Mucosa of rectum (tissue), 2 donors: Measurements from ENCODE around the gene GPR137.
"Not testable (repeated sequence)": the region's sequence is repeated elsewhere in the genome, so short reads cannot be mapped to it uniquely, and the experiment has no call there.

Experiments
- H3K27ac ChIP-seq, 2 donors: one replicate each; pipeline ENCODE4 v1.7.0; 2013; ENCODE audit warnings: inconsistent platforms in 2 of 2, low read depth in 2 of 2, low read length in 2 of 2
- H3K27me3 ChIP-seq, 2 donors: one replicate each; pipeline ENCODE4 v1.7.0; 2013; ENCODE audit warnings: low read length in 2 of 2; ENCODE audit not compliant: control insufficient read depth in 2 of 2, insufficient read depth in 2 of 2
- H3K36me3 ChIP-seq, 2 donors: one replicate each; pipeline ENCODE4 v1.7.0; 2013; ENCODE audit warnings: low read length in 2 of 2; ENCODE audit not compliant: control insufficient read depth in 2 of 2, insufficient read depth in 2 of 2
- H3K4me1 ChIP-seq, 2 donors: one replicate each; pipeline ENCODE4 v1.7.0; 2013; ENCODE audit warnings: low read length in 2 of 2, mild to moderate bottlenecking in 1 of 2; ENCODE audit not compliant: control insufficient read depth in 2 of 2, insufficient read depth in 2 of 2
- H3K4me3 ChIP-seq, 2 donors: one replicate each; pipeline ENCODE4 v1.7.0; 2013; ENCODE audit warnings: low read length in 2 of 2
- H3K9ac ChIP-seq, 2 donors: one replicate each; pipeline ENCODE4 v1.7.0; 2013; ENCODE audit warnings: low read length in 2 of 2, low read depth in 1 of 2, mild to moderate bottlenecking in 1 of 2
- H3K9me3 ChIP-seq, 2 donors: one replicate each; pipeline ENCODE4 v1.7.0; 2013; ENCODE audit warnings: low read length in 2 of 2; ENCODE audit not compliant: control insufficient read depth in 2 of 2
- donor health status: healthy.
- donor health status: Normal muscosa, but diverticular disease.

The GPR137 gene

DNA sequence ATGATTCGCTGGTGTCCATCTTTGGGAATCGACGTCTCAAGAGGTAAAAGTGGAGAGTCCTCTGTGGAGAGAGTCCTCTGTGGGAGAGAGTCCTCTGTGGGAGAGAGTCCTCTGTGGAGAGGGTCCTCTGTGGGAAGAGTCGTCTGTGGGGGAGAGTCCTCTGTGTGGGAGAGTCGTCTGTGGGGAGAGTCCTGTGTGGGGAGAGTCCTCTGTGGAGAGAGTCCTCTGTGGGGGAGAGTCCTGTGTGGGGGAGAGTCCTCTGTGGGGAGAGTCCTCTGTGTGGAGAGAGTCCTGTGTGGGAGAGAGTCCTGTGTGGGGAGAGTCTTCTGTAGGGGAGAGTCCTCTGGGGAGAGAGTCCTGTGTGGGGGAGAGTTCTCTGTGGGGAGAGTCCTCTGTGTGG lies 35.4 kb downstream of the GPR137 start:
- Histone ChIP-seq H3K9me3 (no peaks in the 10 kb centered on the region), H3K27me3 (no peaks in the 10 kb centered on the region), H3K27ac (peak overlapping the region; percentile 98 to 100), H3K4me3 (no peak overlapping the region), H3K9ac (peak overlapping the region; percentile 32 to 45), H3K4me1 (peaks cover 44 to 47% of the 10 kb centered on the region in 2 donors), H3K36me3 (peaks cover 12 to 18% of the 10 kb centered on the region in 2 donors)

DNA sequence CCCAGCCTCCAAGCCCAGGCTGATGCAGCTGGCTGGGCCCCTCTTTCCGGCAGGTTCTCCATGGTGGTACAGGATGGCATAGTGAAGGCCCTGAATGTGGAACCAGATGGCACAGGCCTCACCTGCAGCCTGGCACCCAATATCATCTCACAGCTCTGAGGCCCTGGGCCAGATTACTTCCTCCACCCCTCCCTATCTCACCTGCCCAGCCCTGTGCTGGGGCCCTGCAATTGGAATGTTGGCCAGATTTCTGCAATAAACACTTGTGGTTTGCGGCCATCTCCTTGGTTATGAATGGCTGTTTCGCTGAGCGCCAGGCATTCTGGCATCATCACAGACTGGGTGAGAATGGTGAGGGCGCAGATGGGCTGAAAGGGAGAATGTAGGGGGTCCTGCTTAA lies 35.9 kb downstream of the GPR137 start:
- Histone ChIP-seq H3K9me3 (no peaks in the 10 kb centered on the region), H3K27me3 (no peaks in the 10 kb centered on the region), H3K9ac (peak overlapping the region in 1 of 2 donors; percentile 45), H3K36me3 (peaks cover 9 to 13% of the 10 kb centered on the region in 2 donors), H3K4me1 (peaks cover 40 to 42% of the 10 kb centered on the region in 2 donors), H3K27ac (peak overlapping the region; percentile 98 to 100), H3K4me3 (peak overlapping the region in 1 of 2 donors; percentile 13)

DNA sequence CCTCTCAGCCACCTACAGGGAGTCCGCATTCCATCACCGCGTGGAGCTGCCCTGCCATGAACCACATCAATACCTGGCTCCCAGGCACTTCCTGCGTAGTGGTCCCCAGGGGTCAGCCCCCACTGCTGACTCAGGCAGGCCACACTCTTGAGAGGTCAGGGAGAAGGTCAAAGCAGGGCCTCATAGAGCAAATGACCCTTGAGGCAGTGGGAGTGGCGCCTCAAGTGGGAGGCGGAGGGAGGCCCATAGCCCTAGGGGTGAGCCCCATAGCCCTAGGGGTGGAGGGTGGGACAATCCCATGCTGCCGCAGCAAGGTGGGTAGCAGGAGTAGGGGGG lies 37.2 kb downstream of the GPR137 start:
- no peaks in the 10 kb centered on the region for H3K27me3 ChIP-seq
- peak overlapping the region in 1 of 2 donors; percentile 18 for H3K9ac ChIP-seq
- H3K4me1 ChIP-seq: peaks cover 39 to 49% of the 10 kb centered on the region in 2 donors
- H3K27ac ChIP-seq: peak overlapping the region in 1 of 2 donors; percentile 100
- peaks cover 9 to 13% of the 10 kb centered on the region in 2 donors for H3K36me3 ChIP-seq
- no peaks in the 10 kb centered on the region for H3K9me3 ChIP-seq
- no peak overlapping the region for H3K4me3 ChIP-seq

DNA sequence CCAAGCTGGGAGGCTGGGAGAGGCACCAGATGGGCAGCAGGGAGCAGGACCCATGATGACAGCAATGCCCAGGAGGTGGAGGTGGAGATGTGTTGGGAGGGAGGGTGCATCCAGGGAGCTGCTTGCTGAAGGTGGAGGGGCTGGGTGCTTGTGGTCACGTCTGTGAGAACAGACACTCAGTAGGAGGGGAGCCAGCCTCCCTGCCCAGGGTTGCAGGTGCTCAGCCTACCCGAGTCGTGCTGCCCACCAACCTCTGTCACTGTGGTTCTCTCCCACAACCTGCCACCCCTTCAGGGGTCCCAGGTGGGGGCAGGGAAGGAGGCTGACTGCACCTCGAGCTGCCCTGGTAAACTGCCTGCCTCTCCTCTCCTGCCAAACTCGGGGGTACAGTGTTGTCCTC lies 37.7 kb downstream of the GPR137 start:
- Histone ChIP-seq H3K27ac (no peak overlapping the region), H3K4me3 (no peak overlapping the region), H3K9me3 (no peaks in the 10 kb centered on the region), H3K27me3 (no peaks in the 10 kb centered on the region), H3K9ac (no peak overlapping the region), H3K4me1 (peaks cover 40 to 49% of the 10 kb centered on the region in 2 donors), H3K36me3 (peaks cover 9 to 13% of the 10 kb centered on the region in 2 donors)

DNA sequence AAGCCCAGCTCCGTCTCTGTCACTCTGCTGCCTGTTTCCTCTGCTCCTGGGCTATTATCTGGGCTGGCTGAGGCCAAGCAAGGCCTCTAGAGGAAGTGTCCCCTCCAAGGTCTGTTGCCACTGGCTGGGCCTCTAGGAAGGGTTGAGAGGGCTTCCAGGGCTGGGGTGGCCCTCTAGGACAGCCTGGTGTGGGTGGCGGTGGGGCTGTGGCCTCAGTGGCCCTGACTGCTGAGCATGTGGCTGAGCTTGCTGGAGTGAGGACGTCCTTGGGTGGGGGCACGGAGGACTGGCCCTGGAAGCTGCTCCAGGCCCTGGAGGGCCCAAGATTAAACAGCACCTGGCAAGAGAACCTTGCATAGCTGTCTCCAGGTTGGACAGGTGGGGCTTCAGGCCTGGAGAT lies 38.3 kb downstream of the GPR137 start:
- not testable (repeated sequence) for H3K4me3 ChIP-seq, H3K27ac ChIP-seq, H3K27me3 ChIP-seq, H3K9ac ChIP-seq, H3K9me3 ChIP-seq
- Histone ChIP-seq H3K4me1 (peaks cover 41 to 51% of the 10 kb centered on the region in 2 donors), H3K36me3 (peaks cover 9 to 13% of the 10 kb centered on the region in 2 donors)

DNA sequence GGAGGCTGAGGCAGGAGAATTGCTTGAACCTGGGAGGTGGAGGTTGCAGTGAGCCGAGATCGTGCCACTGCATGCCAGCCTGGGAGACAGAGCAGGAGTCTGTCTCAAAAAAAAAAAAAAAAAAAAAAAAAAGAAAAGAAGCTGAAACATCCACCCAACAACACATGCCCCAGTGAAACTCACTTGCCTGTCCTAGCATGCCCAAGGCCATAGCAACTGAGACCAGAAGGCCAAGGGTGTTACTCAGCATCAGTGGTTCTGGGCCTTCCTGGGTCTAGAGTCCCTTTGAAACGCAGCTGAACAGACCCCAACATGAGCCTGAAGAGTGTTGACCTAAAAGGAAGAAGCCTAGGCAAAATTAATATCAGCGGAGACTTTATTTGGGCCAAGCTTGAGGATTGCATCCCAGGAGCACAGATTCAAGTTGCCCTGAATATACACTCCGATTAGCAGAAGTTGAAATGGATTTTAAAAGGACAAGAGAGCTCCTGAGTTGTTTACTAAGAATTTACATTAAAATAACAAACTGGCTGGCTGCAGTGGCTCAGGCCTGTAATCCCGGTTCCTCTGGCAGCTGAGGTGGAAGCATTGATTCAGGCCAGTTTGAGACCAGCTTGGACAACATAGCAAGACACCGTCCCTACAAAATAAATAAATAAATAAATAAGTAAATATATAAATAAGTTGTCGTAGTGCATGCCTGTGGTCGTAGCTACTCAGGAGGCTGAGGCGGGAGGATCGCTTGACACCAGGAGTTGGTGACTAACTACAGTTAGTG lies 39.2 kb downstream of the GPR137 start:
- Histone ChIP-seq H3K27ac (no peak overlapping the region), H3K9me3 (no peaks in the 10 kb centered on the region), H3K9ac (no peak overlapping the region), H3K27me3 (no peaks in the 10 kb centered on the region), H3K4me1 (peaks cover 36 to 45% of the 10 kb centered on the region in 2 donors), H3K4me3 (no peak overlapping the region), H3K36me3 (peaks cover 9 to 13% of the 10 kb centered on the region in 2 donors)

DNA sequence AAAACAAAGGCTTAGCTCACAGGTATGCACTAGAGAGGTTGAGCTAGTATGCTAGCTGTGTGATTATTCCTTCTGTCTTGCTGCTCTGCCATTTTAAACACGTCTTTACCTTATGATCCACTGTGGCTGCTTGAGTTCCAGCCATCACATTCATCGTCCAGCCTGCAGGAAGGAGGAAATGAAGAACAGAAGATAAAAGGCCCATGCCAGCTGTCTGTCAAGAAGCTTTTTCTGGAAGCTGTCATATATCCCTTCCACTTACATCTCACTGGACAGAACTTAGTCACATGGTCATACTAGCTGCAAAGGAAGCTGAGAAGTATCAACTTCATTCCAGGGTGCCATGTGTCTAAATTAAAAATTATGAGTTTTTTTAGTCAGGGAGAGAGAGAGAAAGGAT lies 41.7 kb downstream of the GPR137 start:
- H3K36me3 ChIP-seq: peaks cover 5 to 10% of the 10 kb centered on the region in 2 donors
- H3K27me3 ChIP-seq: no peaks in the 10 kb centered on the region
- peaks cover 37 to 40% of the 10 kb centered on the region in 2 donors for H3K4me1 ChIP-seq
- H3K27ac ChIP-seq: peak overlapping the region; percentile 78 to 80
- no peaks in the 10 kb centered on the region for H3K9me3 ChIP-seq
- H3K9ac ChIP-seq: no peak overlapping the region
- peak overlapping the region in 1 of 2 donors; percentile 19 for H3K4me3 ChIP-seq

DNA sequence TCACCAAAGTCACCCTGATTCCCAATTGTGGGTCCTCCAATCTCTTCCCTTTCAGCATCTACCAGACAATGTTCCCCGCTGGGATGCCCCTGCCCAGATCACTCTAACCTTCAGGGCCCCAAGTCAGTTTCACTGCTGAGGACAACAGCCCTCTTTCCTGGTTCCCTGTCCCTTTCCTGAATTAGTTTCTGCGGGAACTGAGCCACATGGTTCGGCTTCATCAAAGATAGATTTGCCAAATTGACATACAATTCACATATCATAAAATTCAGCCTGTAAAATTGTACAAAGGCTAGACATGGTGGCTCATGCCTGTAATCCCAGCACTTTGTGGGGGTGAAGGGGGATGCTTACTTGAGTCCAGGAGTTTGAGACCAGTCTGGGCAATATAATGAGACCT lies 42.3 kb downstream of the GPR137 start:
- Histone ChIP-seq H3K27me3 (no peaks in the 10 kb centered on the region), H3K27ac (peak overlapping the region; percentile 78 to 80), H3K9me3 (no peaks in the 10 kb centered on the region), H3K4me1 (peaks cover 33 to 37% of the 10 kb centered on the region in 2 donors), H3K36me3 (peaks cover under 1 to 4% of the 10 kb centered on the region in 2 donors), H3K4me3 (peak overlapping the region in 1 of 2 donors; percentile 19), H3K9ac (no peak overlapping the region)

DNA sequence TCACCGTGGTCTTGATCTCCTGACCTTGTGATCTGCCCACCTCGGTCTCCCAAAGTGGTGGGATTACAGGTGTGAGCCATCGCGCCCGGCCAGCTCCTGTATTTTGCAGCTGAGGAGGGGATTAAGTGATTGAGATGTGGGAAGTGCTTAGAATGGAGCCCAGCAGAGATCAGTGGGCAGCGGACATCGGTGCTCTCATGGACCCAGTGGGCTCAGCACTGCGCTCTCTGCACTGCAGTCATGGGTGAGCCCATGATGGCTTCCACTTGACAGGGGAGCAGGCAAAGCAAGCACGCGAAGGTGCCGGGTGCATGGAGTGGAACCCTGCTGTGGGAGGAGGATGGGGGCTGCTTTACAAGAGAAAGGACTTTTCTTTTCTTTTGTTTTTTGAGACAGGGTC lies 45.2 kb downstream of the GPR137 start:
- H3K27me3 ChIP-seq: no peaks in the 10 kb centered on the region
- H3K9me3 ChIP-seq: no peaks in the 10 kb centered on the region
- H3K4me1 ChIP-seq: peaks cover 28 to 41% of the 10 kb centered on the region in 2 donors
- peak overlapping the region in 1 of 2 donors; percentile 27 for H3K9ac ChIP-seq
- H3K27ac ChIP-seq: peak overlapping the region in 1 of 2 donors; percentile 69
- no peak overlapping the region for H3K4me3 ChIP-seq
- H3K36me3 ChIP-seq: no peaks in the 10 kb centered on the region

DNA sequence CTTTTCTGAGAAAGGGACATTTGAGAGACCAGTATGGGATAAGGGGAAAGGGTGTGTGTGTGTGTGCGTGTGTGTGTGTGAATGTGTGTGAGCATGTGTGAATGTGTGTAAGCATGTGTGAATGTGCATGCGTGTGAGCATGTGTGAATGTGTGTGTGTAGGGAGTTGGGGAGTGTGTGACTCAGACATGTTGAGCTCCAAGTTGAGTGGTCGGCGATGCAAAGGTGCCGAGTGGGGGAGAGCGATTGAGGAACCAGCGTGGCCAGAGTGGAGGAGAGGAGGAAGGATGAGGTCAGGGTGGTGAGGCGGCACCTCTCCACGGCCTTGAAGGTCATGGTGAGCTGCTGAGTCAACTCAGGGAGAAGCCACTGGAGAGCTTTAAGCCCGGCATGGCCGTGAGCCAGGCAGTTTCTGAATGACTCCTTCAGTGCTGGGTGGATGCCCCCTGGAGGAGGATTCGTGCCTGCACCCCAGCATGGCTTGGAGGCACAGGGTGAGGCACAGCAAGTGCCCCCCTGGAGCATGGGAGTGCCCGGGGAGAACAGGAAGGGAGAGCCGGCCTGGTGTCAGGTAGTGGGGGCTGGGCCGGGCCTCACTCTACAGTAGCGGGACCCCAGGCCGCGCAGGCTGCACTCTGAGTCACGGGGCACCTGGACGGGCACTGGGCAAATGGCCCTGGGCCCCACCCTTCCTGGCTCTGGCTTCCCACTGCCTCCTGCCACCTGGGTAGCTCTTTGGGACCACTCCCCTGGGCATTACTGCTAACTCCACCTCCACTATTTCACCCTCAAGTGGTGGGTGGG lies 46.1 kb downstream of the GPR137 start:
- peak overlapping the region; percentile 34 to 71 for H3K9ac ChIP-seq
- no peaks in the 10 kb centered on the region for H3K9me3 ChIP-seq
- H3K27me3 ChIP-seq: no peaks in the 10 kb centered on the region
- H3K4me3 ChIP-seq: peak overlapping the region; percentile 20 to 27
- peak overlapping the region; percentile 63 to 69 for H3K27ac ChIP-seq
- H3K4me1 ChIP-seq: peaks cover 28 to 38% of the 10 kb centered on the region in 2 donors
- H3K36me3 ChIP-seq: no peaks in the 10 kb centered on the region
